Activated T-cell treated with anti-CD3 and anti-CD28 coated beads for 48 hours (primary cell): ENCODE data around the gene PCDH18.
"Not testable (repeated sequence)": the region's sequence is repeated elsewhere in the genome, so short reads cannot be mapped to it uniquely, and the experiment has no call there.

Experiments used
- DNase-seq: peaks from one replicate; pipeline ENCODE4 v3.0.0-alpha.2; 2020; ENCODE audit warnings: low read depth

The PCDH18 gene

DNA sequence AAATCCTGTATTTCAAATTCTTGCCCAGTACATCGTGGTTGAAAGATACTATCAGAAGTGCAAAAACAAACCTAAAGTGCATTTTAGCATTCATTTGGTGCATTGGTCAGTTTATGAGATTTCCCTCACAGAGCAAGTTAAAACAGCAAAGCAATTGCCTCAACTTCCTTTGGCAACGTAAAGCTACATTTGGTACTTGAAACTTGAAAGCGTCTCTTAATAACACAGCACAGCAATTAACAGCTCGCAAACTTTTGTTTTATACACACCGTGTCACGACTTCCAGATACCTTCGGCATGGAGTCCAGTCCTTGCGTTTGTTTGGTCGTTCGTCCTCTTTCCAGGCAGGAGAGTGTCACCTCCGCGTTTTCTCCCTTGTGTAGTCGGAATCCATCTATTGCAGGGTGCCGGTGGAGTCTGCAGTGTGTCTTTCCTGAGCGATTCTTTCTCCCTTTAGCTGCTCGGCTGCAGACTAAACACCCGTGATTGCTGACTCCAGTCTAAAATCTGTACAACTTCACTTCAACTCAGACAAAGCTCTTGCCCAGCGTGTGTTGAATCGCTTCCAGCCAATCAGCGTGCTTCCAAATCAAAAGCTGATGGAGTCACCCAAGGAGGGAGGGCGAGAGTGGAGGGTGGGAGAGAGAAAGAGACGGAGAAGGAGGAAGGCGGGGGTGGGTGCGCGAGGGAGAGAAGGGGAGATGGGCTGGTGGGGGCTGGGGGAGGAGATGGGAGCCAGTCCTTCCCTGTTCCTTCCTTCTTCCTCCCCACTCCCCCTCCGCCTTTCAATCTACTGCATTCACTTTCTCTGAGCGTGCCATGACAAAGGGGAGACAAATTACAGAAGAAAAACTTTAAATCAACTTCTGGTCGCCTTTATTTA is at the start of gene PCDH18:
Gene PCDH18, minus strand, starts transcription at position 509 of the 883 bp plus-strand sequence. Its CDS starts 406 bp downstream, at position 103.
- DNase-seq: no peak

DNA sequence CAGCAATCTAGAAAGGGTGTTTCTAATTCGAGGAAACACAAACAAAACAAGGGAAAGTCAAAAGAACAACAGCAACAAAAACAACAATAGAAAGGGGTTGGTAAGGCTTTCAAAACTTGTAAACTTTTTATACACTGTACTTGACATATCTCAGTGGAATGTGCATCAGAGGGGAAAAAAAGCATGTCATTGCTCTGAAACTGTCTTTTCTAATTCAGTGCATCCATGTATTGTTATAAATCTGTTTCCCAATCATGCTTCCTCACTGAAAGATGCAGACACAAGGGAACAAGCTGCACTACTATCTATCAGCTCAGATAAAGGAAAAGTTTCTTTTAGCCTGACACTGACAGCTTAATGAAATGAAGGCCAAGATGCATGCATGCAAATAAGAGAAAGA is 44.2 kb upstream of the PCDH18 start:
- no peak for DNase-seq

DNA sequence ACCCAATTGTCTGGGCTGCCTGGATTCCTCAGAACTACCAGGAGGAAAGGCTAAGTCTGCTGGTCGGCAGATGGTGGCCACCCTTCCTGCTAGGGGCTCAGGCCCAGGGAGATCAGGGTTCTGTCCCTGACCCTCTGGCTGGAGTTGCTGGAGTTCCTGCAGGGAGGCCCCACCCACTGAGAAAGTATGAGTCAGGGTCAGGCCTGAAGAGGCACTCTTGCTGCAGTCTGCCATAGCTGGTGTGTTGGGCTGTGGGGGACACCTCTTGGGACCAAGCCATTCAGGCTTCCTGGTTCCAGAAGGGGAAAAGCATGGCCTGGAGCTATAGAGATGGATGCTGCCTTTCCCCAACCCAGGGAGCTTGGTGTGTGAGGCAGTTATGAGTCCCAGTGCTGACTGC is 40.4 kb upstream of the PCDH18 start:
- DNase-seq: no peak

- DNase-seq: no peak
Measured at GRCh38 chr4:137572163-137572562, 39.9 kb upstream of the PCDH18 start.

GRCh38 chr4:137559801-137560200 is 27.5 kb upstream of the PCDH18 start:
- DNase-seq: no peak

GRCh38 chr4:137558951-137559350 is 26.7 kb upstream of the PCDH18 start:
- no peak for DNase-seq

DNA sequence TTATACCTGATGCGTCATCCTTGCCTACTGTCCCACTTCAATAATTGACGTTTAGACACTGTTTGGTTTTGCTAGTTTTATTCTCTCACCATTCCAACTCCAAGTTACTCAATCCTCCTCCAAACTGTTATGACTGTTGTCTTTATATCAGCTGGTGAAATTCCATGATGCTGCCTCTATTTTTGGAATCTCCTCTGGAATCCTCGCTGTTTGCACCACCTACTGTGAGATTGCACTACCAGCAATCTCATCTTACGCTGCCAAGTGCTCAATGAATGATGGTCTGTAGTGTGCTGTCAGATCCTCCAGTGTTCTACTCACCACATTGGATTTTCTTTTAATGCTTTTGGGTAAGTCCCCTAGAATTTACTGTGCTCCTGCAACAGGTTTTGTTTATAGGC is 13.2 kb upstream of the PCDH18 start:
- no peak for DNase-seq

DNA sequence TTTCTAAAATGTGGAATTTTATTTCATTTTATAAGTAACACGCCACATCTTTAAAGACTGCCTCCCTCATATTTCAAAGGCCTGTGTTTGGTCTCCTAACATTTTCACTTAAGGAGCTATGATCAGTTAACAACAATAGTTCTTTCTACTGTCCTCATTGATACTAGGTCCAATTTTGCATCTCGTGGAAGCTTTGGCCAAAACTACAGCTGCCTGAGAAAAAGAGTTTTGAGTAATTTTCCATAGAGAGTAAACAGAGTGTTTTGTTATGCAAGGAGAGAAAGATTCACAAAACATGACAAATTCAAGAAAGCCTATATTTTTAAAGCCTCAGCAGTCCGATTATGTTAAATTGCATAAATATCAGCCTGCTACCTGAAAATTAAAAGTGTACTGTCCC is 11.4 kb upstream of the PCDH18 start:
- no peak for DNase-seq

GRCh38 chr4:137543198-137543597 is 10.9 kb upstream of the PCDH18 start:
- DNase-seq: no peak

DNA sequence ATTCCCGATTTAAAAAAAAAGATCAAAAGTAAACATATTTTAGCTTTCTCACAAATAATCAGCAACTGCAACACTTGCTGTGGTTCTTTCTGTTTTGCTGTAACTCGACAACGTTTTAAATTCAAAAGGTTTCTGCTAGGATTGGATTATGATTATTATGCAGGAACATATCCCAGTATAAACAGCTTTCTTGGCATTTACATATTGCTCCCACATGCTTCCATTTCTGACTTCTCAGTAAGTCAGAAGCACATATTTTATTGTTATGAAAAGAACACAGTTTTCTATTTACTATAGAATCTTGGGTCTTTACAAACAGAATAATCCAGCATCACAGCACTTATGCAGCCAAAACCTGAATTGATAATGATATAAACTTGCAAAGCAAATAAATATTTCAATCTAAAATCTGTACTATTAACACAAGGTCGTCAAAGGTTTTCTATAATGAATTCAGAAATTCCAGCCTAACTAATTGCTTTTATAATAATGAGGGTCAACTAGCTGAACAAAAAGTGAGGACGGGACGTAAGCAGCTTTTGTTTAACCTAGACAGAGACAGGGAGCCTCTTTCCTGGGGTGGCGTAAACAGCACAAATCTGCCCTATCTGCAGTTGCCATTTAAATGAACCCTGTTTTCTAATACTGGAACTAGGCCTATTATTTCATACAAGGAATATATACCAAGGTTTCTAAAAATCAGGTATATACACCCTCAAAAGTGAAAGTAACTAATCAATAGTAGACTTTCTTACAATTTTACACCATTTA is 9.8 kb upstream of the PCDH18 start:
- no peak for DNase-seq

GRCh38 chr4:137541181-137541580 is 8.9 kb upstream of the PCDH18 start:
- no peak for DNase-seq

DNA sequence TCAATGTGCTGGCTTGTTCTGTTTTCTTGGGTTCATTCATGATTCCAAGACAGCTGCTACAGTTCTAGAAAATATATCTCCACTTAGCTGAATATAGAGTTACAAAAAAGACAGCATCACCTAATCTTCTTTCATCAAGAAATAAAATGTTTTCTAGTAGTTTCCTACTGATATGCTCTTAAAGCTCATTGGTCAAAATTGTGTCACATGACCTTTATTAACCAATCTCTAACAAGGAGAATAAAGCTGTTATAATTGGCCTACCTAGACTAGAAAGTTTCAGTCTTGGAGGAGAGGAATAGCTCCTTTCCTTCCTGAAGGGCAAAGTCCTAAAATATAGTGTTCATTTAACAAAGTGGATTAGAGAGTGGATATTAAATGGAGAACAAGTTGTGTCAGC is 8.1 kb upstream of the PCDH18 start:
- no peak for DNase-seq

DNA sequence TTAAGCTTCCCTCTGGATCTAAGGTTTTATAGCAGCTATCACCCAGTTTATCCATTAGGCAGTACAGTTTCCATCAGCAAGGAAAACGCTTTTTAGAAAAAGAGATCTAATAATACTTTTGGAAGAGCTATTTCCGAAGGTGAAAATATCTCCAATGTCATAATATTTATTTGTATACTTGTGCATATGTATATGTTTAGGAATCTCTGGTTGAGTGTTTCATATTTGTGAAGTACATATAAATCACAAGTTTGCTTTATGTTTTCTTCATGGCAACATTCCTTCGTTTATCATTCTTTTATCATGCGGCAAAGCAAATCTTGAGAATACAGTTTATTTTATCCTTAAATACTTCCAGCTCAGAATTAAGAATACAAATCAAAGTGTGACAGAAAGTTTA is 6.2 kb upstream of the PCDH18 start:
- DNase-seq: no peak

DNA sequence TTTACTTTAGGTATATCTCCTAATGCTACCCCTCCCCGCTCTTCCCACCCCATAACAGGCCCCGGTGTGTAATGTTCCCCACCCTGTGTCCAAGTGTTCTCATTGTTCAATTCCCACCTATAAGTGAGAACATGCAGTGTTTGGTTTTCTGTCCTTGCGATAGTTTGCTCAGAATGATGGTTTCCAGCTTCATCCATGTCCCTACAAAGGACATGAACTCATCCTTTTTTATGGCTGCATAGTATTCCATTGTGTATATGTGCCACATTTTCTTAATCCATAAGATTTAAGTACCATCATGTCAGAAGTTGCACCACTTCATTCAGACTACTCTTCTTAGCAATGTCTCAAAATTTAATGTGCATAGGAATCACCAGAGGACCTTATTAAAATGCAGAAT is 5.5 kb upstream of the PCDH18 start:
- DNase-seq: not testable (repeated sequence)

- no peak for DNase-seq
Measured at GRCh38 chr4:137536789-137537561, 4.7 kb upstream of the PCDH18 start.

DNA sequence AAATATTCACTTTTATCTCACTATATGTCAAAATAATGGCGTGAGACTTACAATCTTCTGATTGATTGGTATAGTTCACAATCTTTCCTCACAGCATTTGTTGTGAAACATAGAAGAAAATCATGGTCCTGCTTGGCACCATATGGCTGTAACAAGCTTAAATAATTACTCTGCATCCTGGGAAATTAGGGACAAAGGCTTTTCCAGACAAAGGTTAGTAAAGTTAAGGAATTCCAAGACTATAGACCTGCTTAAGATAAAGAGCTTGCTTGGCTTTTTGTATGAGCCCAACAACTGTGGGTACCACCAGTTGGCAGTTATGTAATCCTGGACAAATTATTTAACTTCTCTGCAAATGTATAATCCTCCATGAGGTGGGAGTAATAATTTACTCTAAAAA is 3.4 kb upstream of the PCDH18 start:
- no peak for DNase-seq

DNA sequence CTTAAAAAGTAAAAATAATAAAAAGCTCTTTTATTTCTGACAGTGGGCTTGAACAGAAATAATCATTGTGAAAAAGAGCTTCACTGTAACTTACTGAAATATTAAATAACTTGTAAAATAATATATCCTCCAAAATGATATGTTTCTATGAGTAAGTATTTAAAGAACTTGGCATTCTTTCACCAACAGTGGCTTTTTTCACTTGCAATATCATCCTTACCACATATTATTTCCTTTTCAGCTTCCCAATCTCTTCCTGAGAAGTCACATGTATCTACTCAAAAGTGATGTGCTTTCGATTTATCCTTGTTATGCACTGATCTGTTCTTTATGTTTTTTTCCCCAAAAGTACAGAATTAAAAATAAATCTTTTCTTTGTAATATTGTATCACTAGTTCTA is 2.2 kb upstream of the PCDH18 start:
- DNase-seq: no peak

DNA sequence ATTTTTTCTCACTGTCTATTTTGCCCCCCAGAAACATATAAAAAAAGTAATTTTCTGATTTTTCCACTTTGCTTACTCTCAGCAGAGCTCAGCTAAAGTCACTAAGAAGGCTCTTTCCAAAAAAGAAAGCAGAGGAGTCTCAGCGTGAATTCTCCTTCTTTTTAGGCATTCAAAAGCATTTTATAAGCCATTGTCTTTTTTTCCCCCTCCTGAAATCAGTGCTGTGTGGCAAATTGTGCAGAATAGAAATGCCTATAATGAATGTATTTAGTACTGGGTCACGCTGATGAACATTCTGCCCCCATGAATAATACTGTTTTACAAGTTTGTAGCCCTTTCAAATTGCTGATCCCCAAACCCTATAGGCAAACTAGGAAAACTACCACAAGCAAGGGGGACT is 1.6 kb upstream of the PCDH18 start:
- DNase-seq: no peak

- DNase-seq: no peak
Measured at GRCh38 chr4:137532869-137533236, 559 bp upstream of the PCDH18 start.

GRCh38 chr4:137531168-137531985 is 917 bp downstream of the PCDH18 start:
- DNase-seq: no peak

DNA sequence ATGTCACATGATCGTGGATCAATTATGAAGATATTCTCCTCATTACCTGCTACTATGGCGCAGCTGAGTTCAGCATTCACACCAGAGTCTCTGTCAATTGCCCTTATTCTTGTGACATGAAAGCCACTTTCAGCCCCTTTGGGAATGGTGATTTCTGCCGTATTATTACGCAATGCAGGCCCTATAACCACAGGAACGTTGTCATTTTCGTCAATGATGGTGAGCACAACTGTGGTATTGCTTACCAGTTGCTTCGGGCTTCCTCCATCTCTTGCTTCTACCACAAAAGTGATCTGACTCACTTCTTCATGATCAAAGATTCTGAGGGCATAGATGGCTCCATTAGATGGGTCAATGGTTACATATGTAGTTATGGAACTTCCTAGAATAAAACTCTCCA is 2.1 kb downstream of the PCDH18 start:
- no peak for DNase-seq

GRCh38 chr4:137529432-137529831 is 2.9 kb downstream of the PCDH18 start:
- no peak for DNase-seq
